SK-MEL-5 (cell line): ENCODE results near the gene ACSL1. TPM values are rescaled to one million over a fixed set of nuclear protein-coding genes. Genes with fewer than 3 reads are reported as not detected.

ENCODE experiments used
- DNase-seq: peaks from one replicate; pipeline ENCODE4 v3.0.0-alpha.2; 2016; ENCODE audit warnings: low read depth, low spot score
- in situ Hi-C: cut with HindIII; loops from 2 replicates; pipeline ENCODE4 v1.10.0; 2016; ENCODE audit warnings: low sequenced_read_pairs, high pct_unique_total_duplicates, low pct_unique_long_range_greater_than_20kb
- small RNA-seq, 2 experiments: library from RNA; depleted of rRNA; stranded (forward); fragments of <200 nt; gene quantifications; one replicate each; pipeline ENCODE3, GENCODE V24; 2014
- total RNA-seq: library from RNA; depleted of rRNA; stranded (reverse); fragments of >200 nt; shearing (Covaris generic); gene quantifications from 2 replicates; pipeline ENCODE4 v1.2.3, GENCODE V29; 2014; rRNA removed

ACSL1 gene
- total RNA-seq, 1 experiment from 2014 or later = 126 TPM

GRCh38 chr4:184721254-184721653, 104.5 kb downstream of the ACSL1 start:
- no peak for DNase-seq
- in situ Hi-C loops = no loop called here

- no peak for DNase-seq
- in situ Hi-C loops = no loop called here
These were observed 106.4 kb downstream of the ACSL1 start for GRCh38 chr4:184719407-184719806.

GRCh38 chr4:184715526-184715925, 110.2 kb downstream of the ACSL1 start:
- in situ Hi-C loops = no loop called here
- no peak for DNase-seq

GRCh38 chr4:184713887-184714286, 111.9 kb downstream of the ACSL1 start:
- in situ Hi-C loops = no loop called here
- no peak for DNase-seq

- in situ Hi-C loops = no loop called here
- no peak for DNase-seq
These were observed 113.4 kb downstream of the ACSL1 start for GRCh38 chr4:184712322-184712721.

GRCh38 chr4:184706453-184706852, 119.3 kb downstream of the ACSL1 start:
- DNase-seq = no peak
- in situ Hi-C loops = no loop called here

- no peak for DNase-seq
- in situ Hi-C loops = no loop called here
These were observed 120.1 kb downstream of the ACSL1 start for GRCh38 chr4:184705692-184706091.

Small RNAs within 50 kb of the gene (small RNA-seq; reads per million reads assigned to genes)
- gene MIR3945 = 0 reads per million in 2 experiments

Other genes starting within 250 kb of the ACSL1 start
- 33.1 and 38.4 TPM in 2 replicates for gene CASP3, start 176.5 kb downstream of the ACSL1 start, total RNA-seq
- 17.6 and 20.1 TPM in 2 replicates for gene PRIMPOL, start 176.2 kb downstream of the ACSL1 start, total RNA-seq
- 58.8 and 70.7 TPM in 2 replicates for gene CENPU, start 91.9 kb downstream of the ACSL1 start, total RNA-seq
- gene HELT, start 192.5 kb upstream of the ACSL1 start, total RNA-seq = not detected in 2 replicates